ENCODE data around the gene DKKL1. TPM values are rescaled to one million over a fixed set of nuclear protein-coding genes. Genes with fewer than 3 reads are reported as not detected.

DKKL1 gene
- total RNA-seq, 1 experiment from 2014 or later: 1.0 TPM

GRCh38 chr19:49422407-49423070 lies 58.9 kb downstream of the DKKL1 start:
- H3K4me2 ChIP-seq (ENCODE audit: low read length): no peak overlapping the region
- ChIA-PET CTCF (no interaction called here), RAD21 (ENCODE audit: low non-redundant PET in 1 of 2, low total read pairs in 2 of 2, uncharacterized antibody in 2 of 2, unreplicated experiment in 2 of 2) (no interaction called here), POLR2A (no interaction called here)
- no peaks in the 10 kb centered on the region for H3K36me3 ChIP-seq (ENCODE audit: control insufficient read depth in 1 of 2, insufficient read depth in 2 of 2, low read length in 2 of 2)
- H3K9ac ChIP-seq (ENCODE audit: low read length): no peak overlapping the region
- H4K20me1 ChIP-seq (ENCODE audit: insufficient read depth): no peaks in the 10 kb centered on the region
- no peak overlapping the region for H2AFZ ChIP-seq (ENCODE audit: low read depth, low read length, poor library complexity, severe bottlenecking)
- peaks cover 20% of the 10 kb centered on the region; the same call in 1 of the 2 replicates for H3K27me3 ChIP-seq (ENCODE audit: insufficient read depth, low read length)
- peaks cover 9 to 32% of the 10 kb centered on the region in 2 experiments; a peak in 3 of 4 replicates for H3K4me1 ChIP-seq (ENCODE audit: control insufficient read depth in 1 of 2, insufficient read depth in 2 of 2, low read length in 2 of 2)
- H3K27ac ChIP-seq (ENCODE audit: low read depth, low read length): no peak overlapping the region
- no peaks in the 10 kb centered on the region for H3K9me3 ChIP-seq (ENCODE audit: control insufficient read depth in 1 of 2, insufficient read depth in 1 of 2, low read depth in 1 of 2, low read length in 2 of 2)
- no TSS peak for BruUV-seq (replicated peaks)
- DNase-seq (ENCODE audit: low read depth, low spot score): no peak
- ATAC-seq: no peak
- no peaks in the 10 kb centered on the region for H3K79me2 ChIP-seq (ENCODE audit: insufficient read depth, low read length)
- no peak overlapping the region for H3K4me3 ChIP-seq (replicated peaks in 1 of 2; ENCODE audit: low read depth in 1 of 2, low read length in 2 of 2)
- H3K9me2 ChIP-seq (ENCODE audit: insufficient read depth): no peaks in the 10 kb centered on the region
- intact Hi-C loops (cut with micrococcal nuclease): no loop called here
- no peak for TF ChIP-seq EGR1 (IDR thresholded peaks at IDR 0.05; ENCODE audit: low read depth)

- H3K79me2 ChIP-seq (ENCODE audit: insufficient read depth, low read length): no peaks in the 10 kb centered on the region
- DNase-seq (ENCODE audit: low read depth, low spot score) (no peak), ATAC-seq (no peak)
- no peaks in the 10 kb centered on the region for H3K36me3 ChIP-seq (ENCODE audit: control insufficient read depth in 1 of 2, insufficient read depth in 2 of 2, low read length in 2 of 2)
- H3K27ac ChIP-seq (ENCODE audit: low read depth, low read length): no peak within 1 kb of the TSS
- ChIA-PET POLR2A (interaction anchor here (1.2 kb wide), 1 partner anchor 30 kb away, joined by 3 read pairs; the partner anchor contains the start of gene ALDH16A1), CTCF (no interaction called here), RAD21 (ENCODE audit: low non-redundant PET in 1 of 2, low total read pairs in 2 of 2, uncharacterized antibody in 2 of 2, unreplicated experiment in 2 of 2) (no interaction called here)
- H3K4me1 ChIP-seq (ENCODE audit: control insufficient read depth in 1 of 2, insufficient read depth in 2 of 2, low read length in 2 of 2): peaks cover 9 to 40% of the 10 kb centered on the region in 2 experiments; a peak in 3 of 4 replicates
- intact Hi-C loops (cut with micrococcal nuclease): no loop called here
- no peak within 1 kb of the TSS for H3K9ac ChIP-seq (ENCODE audit: low read length)
- no peak within 1 kb of the TSS for H3K4me3 ChIP-seq (replicated peaks in 1 of 2; ENCODE audit: low read depth in 1 of 2, low read length in 2 of 2)
- H3K27me3 ChIP-seq (ENCODE audit: insufficient read depth, low read length): peaks cover 20% of the 10 kb centered on the region; the same call in 1 of the 2 replicates
- TF ChIP-seq RAD21 (IDR thresholded peaks at IDR 0.05; ENCODE audit: low read depth) (no peak), SP1 (IDR thresholded peaks at IDR 0.05; ENCODE audit: low read depth) (no peak), ELF1 (IDR thresholded peaks at IDR 0.05; ENCODE audit: borderline replicate concordance, low read depth) (no peak), EZH2 (IDR thresholded peaks at IDR 0.05) (no peak), EZH2phosphoT487 (IDR thresholded peaks at IDR 0.05; ENCODE audit: borderline replicate concordance) (no peak), JUND (IDR thresholded peaks at IDR 0.05) (no peak)
- no peaks in the 10 kb centered on the region for H4K20me1 ChIP-seq (ENCODE audit: insufficient read depth)
- H3K4me2 ChIP-seq (ENCODE audit: low read length): no peak within 1 kb of the TSS
- H3K9me3 ChIP-seq (ENCODE audit: control insufficient read depth in 1 of 2, insufficient read depth in 1 of 2, low read depth in 1 of 2, low read length in 2 of 2): no peaks in the 10 kb centered on the region
- no TSS peak for BruUV-seq (replicated peaks)
- H3K9me2 ChIP-seq (ENCODE audit: insufficient read depth): no peaks in the 10 kb centered on the region
- H2AFZ ChIP-seq (ENCODE audit: low read depth, low read length, poor library complexity, severe bottlenecking): no peak within 1 kb of the TSS
Measured at GRCh38 chr19:49423071-49423984, 59.7 kb downstream of the DKKL1 start, which contains the start of gene PTH2. Gene PTH2 (minus strand): TSS chr19:49423441. CDS start chr19:49423339, 102 bp downstream.
